HepG2 (cell line): ENCODE results near the gene RASGRP4. TPM values are rescaled to one million over a fixed set of nuclear protein-coding genes. Genes with fewer than 3 reads are reported as not detected.

Source experiments
- ATAC-seq: fragments of 200-7000 bp; cut with Tn5 transposase; 3 replicates; pipeline ENCODE4 v1.9.1; 2020; ENCODE audit warnings: mild to moderate bottlenecking, moderate library complexity
- BruUV-seq: library from RNA; stranded (reverse); fragments of 400-500 nt; replicated peaks from 2 replicates; lab custom pipeline; 2021; lab: Mats Ljungman, UMichigan
- CTCF ChIA-PET: fragments of 300-600 bp; formaldehyde crosslinking; extraction: SDS; loops from one replicate; lab custom pipeline; 2021; ENCODE audit warnings: low total read pairs, inconsistent platforms, low intra/inter-chr PET ratio; lab: Yijun Ruan, JAX
- POLR2A ChIA-PET: fragments of 350-600 bp; sonication (Branson Sonifier 250); formaldehyde crosslinking; loops from one replicate; lab custom pipeline; 2020; ENCODE audit warnings: antibody characterized with exemption, inconsistent platforms; lab: Yijun Ruan, JAX
- DNase-seq: peaks from one replicate; pipeline ENCODE4 v3.0.0-alpha.2; 2015; ENCODE audit warnings: low spot score
- FAIRE-seq: peaks from 3 replicates; lab custom pipeline; 2011; peaks lifted over from hg19 to GRCh38; lab: Jason Lieb, UNC
- H2AFZ ChIP-seq: one replicate; pipeline ENCODE4 v1.6.1; 2011; ENCODE audit warnings: low read length, inconsistent platforms
- H3K27ac ChIP-seq: fragments of 300-600 bp; 3 replicates; pipeline ENCODE4 v1.8.0; 2011; ENCODE audit warnings: mixed run types, mild to moderate bottlenecking, mixed read lengths, low read length, inconsistent platforms; ENCODE audit not compliant: insufficient read depth; ENCODE audit errors: extremely low read length
- H3K27me3 ChIP-seq, 2 experiments: fragments of 200-600 bp in 1 of 2; 2 replicates in 1 of 2; 3 replicates in 1 of 2; pipeline versions ENCODE4 v1.6.0 to v1.8.0; 2011; ENCODE audit warnings: low read length in 2 of 2, mild to moderate bottlenecking in 2 of 2, moderate library complexity in 2 of 2, inconsistent platforms in 1 of 2; ENCODE audit not compliant: insufficient read depth in 2 of 2, control insufficient read depth in 1 of 2
- H3K36me3 ChIP-seq, 2 experiments: fragments of 200-600 bp in 1 of 2; replicated peaks in 1 of 2; 2 replicates in 1 of 2; 3 replicates in 1 of 2; pipeline versions ENCODE4 v1.5.1 to v1.8.0; 2011; ENCODE audit warnings: low read length in 2 of 2, inconsistent platforms in 1 of 2; ENCODE audit not compliant: insufficient read depth in 2 of 2, control insufficient read depth in 1 of 2
- H3K4me1 ChIP-seq: 2 replicates; pipeline ENCODE4 v1.5.1; 2012; ENCODE audit warnings: low read length, inconsistent platforms; ENCODE audit not compliant: insufficient read depth
- H3K4me2 ChIP-seq: 2 replicates; pipeline ENCODE4 v1.6.0; 2011; ENCODE audit warnings: low read depth, low read length, inconsistent platforms
- H3K4me3 ChIP-seq, 3 experiments: fragments of 200-600 bp in 1 of 3; sonication (generic), shearing (Covaris generic) in 1 of 3; replicated peaks in 1 of 3; 2 replicates each; pipeline ENCODE4 v1.5.1; 2011 to 2016; ENCODE audit warnings: low read length in 3 of 3, inconsistent platforms in 2 of 3, low read depth in 2 of 3, mild to moderate bottlenecking in 2 of 3, control low read depth in 1 of 3, mixed read lengths in 1 of 3; ENCODE audit not compliant: insufficient read depth in 1 of 3
- H3K79me2 ChIP-seq: one replicate; pipeline ENCODE4 v1.6.1; 2011; ENCODE audit warnings: low read length, inconsistent platforms; ENCODE audit not compliant: insufficient read depth
- H3K9ac ChIP-seq: 2 replicates; pipeline ENCODE4 v1.6.0; 2011; ENCODE audit warnings: mild to moderate bottlenecking, low read depth, low read length, inconsistent platforms; ENCODE audit not compliant: insufficient read depth
- H3K9me3 ChIP-seq: 2 replicates; pipeline ENCODE4 v1.5.1; 2012; ENCODE audit warnings: mild to moderate bottlenecking, low read length
- H4K20me1 ChIP-seq: 2 replicates; pipeline ENCODE4 v1.6.0; 2011; ENCODE audit warnings: inconsistent platforms, mild to moderate bottlenecking, low read length, moderate library complexity; ENCODE audit not compliant: insufficient read depth
- FOSL1 ChIP-seq: sonication (generic); formaldehyde crosslinking; IDR thresholded peaks from 2 replicates; pipeline ENCODE4 v1.9.0; 2021; ENCODE audit warnings: missing genetic modification reagents, borderline replicate concordance
- HMG20B ChIP-seq: conservative IDR thresholded peaks from 2 replicates; pipeline ENCODE4 v1.6.1; 2016; ENCODE audit warnings: missing genetic modification reagents, missing compliant biosample characterization
- MED1 ChIP-seq: sonication (generic); formaldehyde crosslinking; IDR thresholded peaks from 2 replicates; pipeline ENCODE4 v1.4.0; 2020; ENCODE audit warnings: missing genetic modification reagents
- MXI1 ChIP-seq: IDR thresholded peaks from 3 replicates; pipeline ENCODE4 v1.6.1; 2012; ENCODE audit warnings: low read depth, low read length, inconsistent platforms, borderline replicate concordance
- SAP130 ChIP-seq: IDR thresholded peaks from 2 replicates; pipeline ENCODE4 v1.6.1; 2016; ENCODE audit warnings: low read depth
- THAP11 ChIP-seq: IDR thresholded peaks from 2 replicates; pipeline ENCODE4 v1.6.1; 2016; ENCODE audit warnings: missing biosample characterization, missing genetic modification reagents
- TMF1 ChIP-seq: sonication (generic); formaldehyde crosslinking; IDR thresholded peaks from 2 replicates; pipeline ENCODE4 v1.8.1; 2022; ENCODE audit warnings: low read depth, missing genetic modification reagents
- ZNF432 ChIP-seq: sonication (generic); formaldehyde crosslinking; IDR thresholded peaks from 2 replicates; pipeline ENCODE4 v1.5.0; 2020; ENCODE audit warnings: missing genetic modification reagents, mild to moderate bottlenecking, borderline replicate concordance
- ZNF564 ChIP-seq: sonication (generic); formaldehyde crosslinking; IDR thresholded peaks from 2 replicates; pipeline ENCODE4 v1.8.1; 2023; ENCODE audit warnings: mild to moderate bottlenecking, missing genetic modification reagents
- ZNF567 ChIP-seq: sonication (generic); formaldehyde crosslinking; IDR thresholded peaks from 2 replicates; pipeline ENCODE4 v1.8.1; 2023; ENCODE audit warnings: mild to moderate bottlenecking, missing genetic modification reagents, borderline replicate concordance
- WGBS: methylation state at CpG from one replicate; pipeline ENCODE4 v1.1.6; 2017; ENCODE audit warnings: low lambda C conversion rate; 5-methylcytosine and 5-hydroxymethylcytosine counted together
- in situ Hi-C: cut with HindIII; loops from 2 replicates; pipeline ENCODE4 v1.10.0; 2017; ENCODE audit warnings: low pct_unique_long_range_greater_than_20kb; ENCODE audit not compliant: extremely low pct_ligation_motif_present
- intact Hi-C: fragments of 100-400 bp; cut with micrococcal nuclease; formaldehyde crosslinking; loops from one replicate; pipeline ENCODE4 v1.10.0; 2022; ENCODE audit not compliant: unreplicated experiment
- polyA plus RNA-seq, 8 experiments: library from polyadenylated mRNA; depleted of rRNA in 3 of 8; stranded (reverse) in 7 of 8; unstranded in 1 of 8; fragments of >200 nt; fragmentation: Illumina TruSeq in 4 of 8; extraction: Trizol in 4 of 8; gene quantifications; 2 replicates each; pipeline versions ENCODE4 v1.2.1 to v1.2.3, GENCODE V29; 2011 to 2016; ENCODE audit warnings: low read depth in 4 of 8, missing spikeins in 1 of 8, mixed read lengths in 1 of 8; ENCODE audit not compliant: insufficient read depth in 1 of 8
- total RNA-seq, 5 experiments: library from RNA; depleted of rRNA; stranded (reverse); fragments of >200 nt; fragmentation: Illumina TruSeq; extraction: Trizol; gene quantifications; 2 replicates each; pipeline ENCODE4 v1.2.3, GENCODE V29; 2016; ENCODE audit warnings: low read depth in 1 of 5
- TF ChIP-seq, protein P1 (sequence below): sonication (generic); formaldehyde crosslinking; IDR thresholded peaks from 2 replicates; pipeline ENCODE4 v1.5.1; 2020; ENCODE audit warnings: mild to moderate bottlenecking, moderate library complexity, missing genetic modification reagents
- TF ChIP-seq, protein P2 (sequence below): fragments of 450-650 bp; IDR thresholded peaks from 2 replicates; pipeline ENCODE4 v1.6.1; 2016

Gene RASGRP4
- total and polyA plus RNA-seq, 2 of the 13 experiments (the other 11 are each of a cell fraction or from before 2014, with no cell fraction given) = not detected

DNA sequence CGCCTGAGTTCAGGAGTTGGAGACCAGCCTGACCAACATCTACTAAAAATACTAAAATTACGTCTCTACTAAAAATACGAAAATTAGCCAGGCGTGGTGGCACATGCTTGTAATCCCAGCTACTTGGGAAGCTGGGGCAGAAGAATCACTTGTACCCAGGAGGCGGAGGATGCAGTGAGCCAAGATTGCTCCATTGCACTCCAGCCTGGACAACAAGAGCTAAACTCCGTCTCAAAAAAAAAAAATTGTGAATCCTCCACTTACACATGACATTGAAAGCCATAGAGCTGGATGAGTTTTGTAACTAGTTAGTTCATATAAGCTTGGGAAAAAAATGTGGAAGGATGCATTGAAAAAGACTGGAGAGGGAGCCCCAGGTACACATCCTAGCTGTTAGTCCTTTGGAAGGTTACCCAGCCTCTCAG is 52.1 kb downstream of the RASGRP4 start (continued):
- no peak for TF ChIP-seq TMF1 (CRISPR knock-in tag)
- TF ChIP-seq, all 625 proteins: peak for 8

DNA sequence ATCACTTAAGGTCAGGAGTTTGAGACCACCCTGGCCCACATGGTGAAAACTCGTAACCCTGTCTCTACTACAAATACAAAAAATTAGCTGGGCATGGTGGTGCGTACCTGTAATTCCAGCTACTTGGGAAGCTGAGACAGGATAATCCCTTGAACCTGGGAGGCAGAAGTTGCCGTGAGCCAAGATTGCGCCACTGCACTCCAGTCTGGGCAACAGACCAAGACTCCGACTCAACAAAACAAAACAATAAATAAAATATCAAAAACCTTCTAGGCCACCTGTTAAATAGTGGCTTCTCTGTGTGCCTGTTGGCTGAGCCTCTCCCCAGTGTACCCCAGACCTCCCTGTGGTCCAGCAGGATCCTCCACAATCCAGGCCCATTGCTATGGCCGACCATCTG is 54.9 kb downstream of the RASGRP4 start:
- BruUV-seq = no TSS peak
- H3K4me3 ChIP-seq = no peak overlapping the region
- no peaks in the 10 kb centered on the region; the same call in 1 of the 2 replicates for H4K20me1 ChIP-seq
- DNase-seq (no peak), ATAC-seq (no peak), FAIRE-seq (no peak)
- WGBS = 55% methylated on average over 5 of the region's 6 CpGs
- H2AFZ ChIP-seq = no peak overlapping the region
- H3K36me3 ChIP-seq = 0 out of 5 replicates have a peak, but pooled peaks cover 0 to under 1% of the 10 kb centered on the region in 2 experiments
- ChIA-PET POLR2A (no interaction called here), CTCF (no interaction called here)
- peaks cover 35% of the 10 kb centered on the region for H3K4me1 ChIP-seq
- no peaks in the 10 kb centered on the region for H3K9me3 ChIP-seq
- in situ Hi-C loops (no loop called here), intact Hi-C loops (no loop called here)
- H3K27me3 ChIP-seq = no peaks in the 10 kb centered on the region; a peak in 1 of 5 replicates
- TF ChIP-seq MED1 (CRISPR knock-in tag) (no peak), THAP11 (no peak), FOSL1 (no peak)
- peaks cover 12% of the 10 kb centered on the region for H3K79me2 ChIP-seq
- H3K27ac ChIP-seq = no peak overlapping the region
- H3K4me2 ChIP-seq = no peak overlapping the region
- no peak overlapping the region for H3K9ac ChIP-seq

DNA sequence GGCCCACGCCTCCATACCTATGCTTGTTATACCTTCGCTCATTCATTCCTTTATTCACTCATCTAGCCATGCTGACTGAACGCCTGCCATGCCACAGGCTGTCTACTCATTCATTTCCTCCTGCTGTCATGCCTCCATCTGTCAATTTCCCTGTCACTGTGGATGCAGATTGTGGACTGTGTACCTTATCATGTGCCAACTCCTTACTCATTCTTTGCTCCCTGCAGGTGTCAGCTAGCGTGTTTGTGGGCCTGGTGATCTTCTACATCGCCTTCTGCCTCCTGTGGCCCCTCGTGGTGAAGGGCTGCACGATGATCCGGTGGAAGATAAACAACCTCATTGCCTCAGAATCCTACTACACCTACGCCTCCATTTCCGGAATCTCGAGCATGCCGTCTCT is 55.7 kb downstream of the RASGRP4 start:
- no peak for DNase-seq
- no peak overlapping the region for H3K27ac ChIP-seq
- BruUV-seq = no TSS peak
- 20% methylated on average over 12 of the region's 12 CpGs for WGBS
- H3K4me2 ChIP-seq = no peak overlapping the region
- ChIA-PET CTCF (no interaction called here), POLR2A (no interaction called here)
- H3K4me3 ChIP-seq = no peak overlapping the region
- peaks cover 4% of the 10 kb centered on the region for H3K79me2 ChIP-seq
- H2AFZ ChIP-seq = no peak overlapping the region
- H3K36me3 ChIP-seq = no peaks in the 10 kb centered on the region
- H3K27me3 ChIP-seq = peaks cover 0 to 2% of the 10 kb centered on the region in 2 experiments; a peak in 1 of 5 replicates
- no peak for FAIRE-seq
- peaks cover 30% of the 10 kb centered on the region for H3K4me1 ChIP-seq
- no peak for ATAC-seq
- intact Hi-C loops (loop anchor here (1.0 kb wide), 1 partner anchor 8 kb away; no protein-coding TSS in a partner anchor), in situ Hi-C loops (no loop called here)
- H4K20me1 ChIP-seq = no peaks in the 10 kb centered on the region
- no peak overlapping the region for H3K9ac ChIP-seq
- no peaks in the 10 kb centered on the region for H3K9me3 ChIP-seq
- TF ChIP-seq, protein P1, sequence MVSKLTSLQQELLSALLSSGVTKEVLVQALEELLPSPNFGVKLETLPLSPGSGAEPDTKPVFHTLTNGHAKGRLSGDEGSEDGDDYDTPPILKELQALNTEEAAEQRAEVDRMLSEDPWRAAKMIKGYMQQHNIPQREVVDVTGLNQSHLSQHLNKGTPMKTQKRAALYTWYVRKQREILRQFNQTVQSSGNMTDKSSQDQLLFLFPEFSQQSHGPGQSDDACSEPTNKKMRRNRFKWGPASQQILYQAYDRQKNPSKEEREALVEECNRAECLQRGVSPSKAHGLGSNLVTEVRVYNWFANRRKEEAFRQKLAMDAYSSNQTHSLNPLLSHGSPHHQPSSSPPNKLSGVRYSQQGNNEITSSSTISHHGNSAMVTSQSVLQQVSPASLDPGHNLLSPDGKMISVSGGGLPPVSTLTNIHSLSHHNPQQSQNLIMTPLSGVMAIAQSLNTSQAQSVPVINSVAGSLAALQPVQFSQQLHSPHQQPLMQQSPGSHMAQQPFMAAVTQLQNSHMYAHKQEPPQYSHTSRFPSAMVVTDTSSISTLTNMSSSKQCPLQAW = no peak
- TF ChIP-seq ZNF567 (CRISPR knock-in tag) (no peak), ZNF432 (no peak), MXI1 (peak; percentile 95), ZNF564 (CRISPR knock-in tag) (no peak), SAP130 (CRISPR knock-in tag) (peak; percentile 80), HMG20B (no peak)
- TF ChIP-seq, protein P2, sequence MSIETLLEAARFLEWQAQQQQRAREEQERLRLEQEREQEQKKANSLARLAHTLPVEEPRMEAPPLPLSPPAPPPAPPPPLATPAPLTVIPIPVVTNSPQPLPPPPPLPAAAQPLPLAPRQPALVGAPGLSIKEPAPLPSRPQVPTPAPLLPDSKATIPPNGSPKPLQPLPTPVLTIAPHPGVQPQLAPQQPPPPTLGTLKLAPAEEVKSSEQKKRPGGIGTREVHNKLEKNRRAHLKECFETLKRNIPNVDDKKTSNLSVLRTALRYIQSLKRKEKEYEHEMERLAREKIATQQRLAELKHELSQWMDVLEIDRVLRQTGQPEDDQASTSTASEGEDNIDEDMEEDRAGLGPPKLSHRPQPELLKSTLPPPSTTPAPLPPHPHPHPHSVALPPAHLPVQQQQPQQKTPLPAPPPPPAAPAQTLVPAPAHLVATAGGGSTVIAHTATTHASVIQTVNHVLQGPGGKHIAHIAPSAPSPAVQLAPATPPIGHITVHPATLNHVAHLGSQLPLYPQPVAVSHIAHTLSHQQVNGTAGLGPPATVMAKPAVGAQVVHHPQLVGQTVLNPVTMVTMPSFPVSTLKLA = peak; percentile 36; the same call in 1 of the 2 replicates
